GM12801 (cell line): ENCODE measurements around the gene FOXJ1.

Source experiments
- TF ChIP-seq, protein P1 (sequence below): IDR thresholded peaks from one replicate; pipeline ENCODE4 v1.5.1; 2011; ENCODE audit warnings: control low read depth; ENCODE audit not compliant: insufficient read length; ENCODE audit errors: extremely low read depth

FOXJ1 gene

GRCh38 chr17:76134911-76135809 is 5.9 kb downstream of the FOXJ1 start:
- TF ChIP-seq, protein P1, sequence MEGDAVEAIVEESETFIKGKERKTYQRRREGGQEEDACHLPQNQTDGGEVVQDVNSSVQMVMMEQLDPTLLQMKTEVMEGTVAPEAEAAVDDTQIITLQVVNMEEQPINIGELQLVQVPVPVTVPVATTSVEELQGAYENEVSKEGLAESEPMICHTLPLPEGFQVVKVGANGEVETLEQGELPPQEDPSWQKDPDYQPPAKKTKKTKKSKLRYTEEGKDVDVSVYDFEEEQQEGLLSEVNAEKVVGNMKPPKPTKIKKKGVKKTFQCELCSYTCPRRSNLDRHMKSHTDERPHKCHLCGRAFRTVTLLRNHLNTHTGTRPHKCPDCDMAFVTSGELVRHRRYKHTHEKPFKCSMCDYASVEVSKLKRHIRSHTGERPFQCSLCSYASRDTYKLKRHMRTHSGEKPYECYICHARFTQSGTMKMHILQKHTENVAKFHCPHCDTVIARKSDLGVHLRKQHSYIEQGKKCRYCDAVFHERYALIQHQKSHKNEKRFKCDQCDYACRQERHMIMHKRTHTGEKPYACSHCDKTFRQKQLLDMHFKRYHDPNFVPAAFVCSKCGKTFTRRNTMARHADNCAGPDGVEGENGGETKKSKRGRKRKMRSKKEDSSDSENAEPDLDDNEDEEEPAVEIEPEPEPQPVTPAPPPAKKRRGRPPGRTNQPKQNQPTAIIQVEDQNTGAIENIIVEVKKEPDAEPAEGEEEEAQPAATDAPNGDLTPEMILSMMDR, result no peak

- TF ChIP-seq, protein P1, result no peak
Observed at GRCh38 chr17:76132574-76133338, 8.3 kb downstream of the FOXJ1 start.

GRCh38 chr17:76131692-76132573 is 9.1 kb downstream of the FOXJ1 start:
- TF ChIP-seq, protein P1, result no peak

DNA sequence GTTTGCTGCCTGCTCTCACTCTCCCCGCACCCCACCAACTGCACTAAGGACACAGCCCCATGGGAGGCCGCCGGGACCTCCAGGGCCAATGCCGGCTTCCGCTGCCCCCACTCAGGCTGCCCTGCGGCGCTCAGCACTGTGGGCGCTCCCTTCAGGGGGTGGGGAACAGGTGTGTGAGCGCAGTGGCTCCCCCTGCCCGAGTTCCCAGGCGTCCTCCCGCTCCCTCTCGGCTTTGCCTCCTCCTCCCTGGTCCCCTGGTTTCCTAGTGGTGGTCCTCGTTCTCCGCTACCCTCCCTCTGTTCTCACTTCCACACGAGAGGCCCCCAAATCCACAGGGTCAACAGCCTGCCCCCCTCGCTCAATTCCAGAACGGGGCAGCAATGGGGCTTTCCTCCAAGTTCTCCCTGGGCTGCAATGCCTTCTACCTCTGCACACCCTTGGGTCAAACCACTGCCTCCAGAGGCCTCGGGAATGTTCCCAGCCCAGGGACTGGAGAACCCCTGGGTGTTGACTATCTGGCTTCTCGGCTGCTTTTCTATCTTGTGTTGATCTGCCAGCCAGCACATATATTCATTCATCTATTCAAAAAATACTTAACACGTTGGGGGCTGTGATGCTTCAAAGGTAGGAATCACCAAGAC is 9.9 kb downstream of the FOXJ1 start:
- TF ChIP-seq, protein P1, result no peak

GRCh38 chr17:76130473-76130872 is 10.6 kb downstream of the FOXJ1 start:
- TF ChIP-seq, protein P1, result no peak

DNA sequence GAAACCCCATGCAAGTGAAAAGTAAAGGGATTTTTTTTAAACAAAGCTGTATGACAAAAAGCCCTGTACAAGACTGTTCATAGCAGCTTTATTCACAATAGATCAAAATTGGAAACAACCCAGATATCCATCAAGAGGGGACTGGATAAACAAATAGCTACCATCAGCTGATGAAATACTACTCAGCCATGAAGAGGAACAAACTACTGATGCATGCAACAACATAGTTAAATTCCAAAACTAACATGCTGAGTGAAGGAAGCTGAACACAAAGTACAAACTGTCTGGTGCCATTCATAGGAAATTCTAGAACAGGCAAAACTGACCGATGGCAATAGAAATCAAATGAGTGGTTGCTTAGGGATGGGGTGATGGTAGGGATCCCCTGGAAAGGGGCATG is 15.1 kb downstream of the FOXJ1 start:
- TF ChIP-seq, protein P1, result no peak
